HG03175 (cell line): ENCODE data around the gene BIN2.

Experiments
- ATAC-seq: cut with Tn5 transposase; IDR thresholded peaks from one replicate; pipeline ENCODE4 v1.9.1; 2021; ENCODE audit warnings: mild to moderate bottlenecking, moderate library complexity; ENCODE audit not compliant: unreplicated experiment

The BIN2 gene

GRCh38 chr12:51323966-51324895 is at the start of gene BIN2:
BIN2 (minus strand) TSS chr12:51324174; CDS start chr12:51324102, 72 bp downstream.
- peak; percentile 62 for ATAC-seq

DNA sequence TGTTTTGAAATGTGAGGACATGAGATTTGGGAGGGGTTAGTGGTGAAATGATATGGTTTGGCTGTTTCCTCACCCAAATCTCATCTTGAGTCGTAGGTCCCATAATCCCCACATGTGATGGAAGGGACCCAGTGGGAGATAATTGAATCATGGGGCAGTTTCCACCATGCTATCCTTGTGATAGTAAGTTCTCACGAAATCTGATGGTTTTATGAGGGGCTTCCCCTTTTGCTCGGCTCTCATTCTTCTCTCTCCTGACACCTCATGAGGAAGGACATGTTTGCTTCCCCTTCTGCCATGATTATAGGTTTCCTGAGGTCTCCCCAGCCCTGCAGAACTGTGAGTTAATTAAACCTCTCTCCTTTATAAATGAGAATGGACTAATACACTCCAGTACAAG is 49.2 kb upstream of the BIN2 start:
- no peak for ATAC-seq

GRCh38 chr12:51372021-51372420 is 48.0 kb upstream of the BIN2 start:
- no peak for ATAC-seq

- no peak for ATAC-seq
These were observed 47.5 kb upstream of the BIN2 start for GRCh38 chr12:51371295-51371953.

DNA sequence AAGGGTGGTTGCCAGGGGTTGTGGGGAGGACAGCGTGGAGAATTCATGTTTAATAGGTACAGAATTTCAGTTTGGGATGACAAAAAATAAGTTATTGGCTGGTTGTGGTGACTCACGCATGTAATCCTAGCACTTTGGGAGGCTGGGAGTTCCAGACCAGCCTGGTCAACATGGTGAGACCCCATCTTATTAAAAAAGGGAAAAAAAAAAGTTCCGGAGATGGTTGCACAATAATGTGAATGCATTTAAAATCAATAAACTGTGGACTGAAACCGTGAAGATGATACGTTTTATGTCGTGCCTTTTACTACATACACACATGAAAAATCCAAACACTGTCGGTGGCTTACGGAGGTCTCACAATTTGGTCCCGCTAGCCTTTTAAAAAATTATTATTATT is 46.7 kb upstream of the BIN2 start:
- ATAC-seq: no peak

DNA sequence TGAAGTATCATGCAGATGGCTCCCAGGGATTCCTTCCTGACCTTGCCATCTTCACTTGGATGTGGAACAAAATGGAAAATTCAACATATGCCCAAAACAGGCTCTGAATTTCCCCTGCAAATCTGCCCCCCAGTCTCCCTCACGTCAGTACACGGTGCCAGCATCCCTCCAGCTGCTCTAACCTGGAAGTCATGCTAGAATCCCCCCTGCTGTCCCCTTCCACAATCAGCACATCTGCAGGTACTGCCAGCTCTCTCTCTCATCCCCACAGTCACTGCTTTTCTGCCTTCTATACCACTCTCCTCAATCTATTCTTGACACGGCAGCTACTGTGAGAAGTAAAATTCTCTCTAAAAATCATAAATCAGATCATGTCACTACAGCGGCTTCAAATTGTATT is 45.6 kb upstream of the BIN2 start:
- ATAC-seq: no peak

DNA sequence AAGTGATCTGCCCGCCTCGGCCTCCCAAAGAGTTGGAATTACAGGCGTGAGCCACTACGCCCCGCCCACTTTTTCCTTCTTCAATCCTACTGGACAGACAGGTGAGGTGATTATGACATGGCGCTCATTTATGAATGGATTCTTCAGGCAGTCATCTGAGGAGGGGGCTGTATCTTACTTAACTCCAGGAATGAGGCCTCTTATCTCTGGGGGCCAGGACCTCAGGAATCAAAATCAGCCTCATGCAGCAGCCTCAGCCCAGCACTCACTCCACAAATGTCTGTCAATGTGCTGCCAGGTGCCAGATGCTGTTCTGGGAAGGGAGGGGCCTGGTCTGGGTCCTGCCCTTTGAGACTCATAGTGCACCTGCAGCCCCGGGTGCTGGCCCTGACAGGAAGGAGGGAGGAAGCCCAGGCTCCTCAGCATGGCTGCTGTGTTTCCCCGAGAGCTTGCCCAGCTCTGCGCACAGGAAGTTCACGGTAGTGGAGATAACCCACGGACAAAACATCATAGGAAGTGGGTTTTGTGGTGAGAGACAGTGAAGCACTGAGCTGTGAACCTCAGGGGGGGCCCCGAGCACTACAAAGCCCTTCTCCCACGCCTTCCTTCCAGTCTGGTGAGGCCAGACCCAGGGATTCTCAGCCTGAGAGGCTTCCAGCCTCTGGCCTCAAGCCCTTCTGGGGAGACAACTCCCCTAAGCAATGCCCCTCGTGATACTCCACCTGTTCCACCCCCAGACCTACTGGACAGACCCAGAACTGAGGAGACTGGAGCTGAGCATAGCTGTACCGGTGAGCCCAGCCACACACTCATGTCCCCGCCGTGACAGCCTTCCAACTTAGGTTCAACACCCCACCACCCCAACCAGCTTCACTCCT is 44.9 kb upstream of the BIN2 start:
- ATAC-seq: peak; percentile 99

DNA sequence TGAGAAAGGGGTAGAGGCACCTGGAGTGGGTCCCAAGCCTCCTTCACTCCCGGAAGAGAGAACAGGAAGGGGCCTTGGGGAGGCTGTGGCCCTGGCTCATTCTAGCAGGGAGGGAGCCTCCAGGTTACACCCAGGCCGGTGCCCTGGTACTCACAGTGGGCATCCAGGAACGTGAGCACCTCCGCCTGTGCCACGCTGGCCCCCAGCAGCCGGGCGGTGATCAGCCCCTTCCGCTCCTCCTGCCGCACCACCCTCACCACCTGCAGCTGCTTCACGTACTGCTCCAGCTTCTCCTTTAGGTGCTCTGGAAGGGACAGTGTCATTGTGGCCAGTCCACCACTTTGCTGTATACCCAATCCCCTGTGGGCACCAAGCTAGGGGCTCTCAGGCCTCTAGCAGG is 41.3 kb upstream of the BIN2 start:
- no peak for ATAC-seq

DNA sequence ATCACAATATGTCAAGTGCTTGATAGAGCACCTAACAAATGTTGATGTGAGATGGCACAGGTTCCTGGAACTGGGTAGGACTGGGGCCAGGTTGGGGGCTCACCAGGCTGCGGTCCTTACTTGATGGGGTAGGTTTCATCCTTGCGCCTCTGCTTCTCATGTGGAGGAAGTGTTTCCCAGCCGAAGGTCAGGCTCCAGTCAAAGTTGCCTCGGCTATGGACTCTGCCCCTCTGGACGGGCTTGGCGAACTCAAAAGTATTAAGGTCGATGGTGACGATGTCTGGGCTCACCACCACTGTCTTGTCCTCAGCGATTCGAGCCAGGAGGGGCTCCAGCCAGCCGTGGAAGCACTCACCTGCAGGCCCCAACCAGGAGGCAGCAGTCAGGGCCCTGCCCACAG is 40.0 kb upstream of the BIN2 start:
- ATAC-seq: no peak

DNA sequence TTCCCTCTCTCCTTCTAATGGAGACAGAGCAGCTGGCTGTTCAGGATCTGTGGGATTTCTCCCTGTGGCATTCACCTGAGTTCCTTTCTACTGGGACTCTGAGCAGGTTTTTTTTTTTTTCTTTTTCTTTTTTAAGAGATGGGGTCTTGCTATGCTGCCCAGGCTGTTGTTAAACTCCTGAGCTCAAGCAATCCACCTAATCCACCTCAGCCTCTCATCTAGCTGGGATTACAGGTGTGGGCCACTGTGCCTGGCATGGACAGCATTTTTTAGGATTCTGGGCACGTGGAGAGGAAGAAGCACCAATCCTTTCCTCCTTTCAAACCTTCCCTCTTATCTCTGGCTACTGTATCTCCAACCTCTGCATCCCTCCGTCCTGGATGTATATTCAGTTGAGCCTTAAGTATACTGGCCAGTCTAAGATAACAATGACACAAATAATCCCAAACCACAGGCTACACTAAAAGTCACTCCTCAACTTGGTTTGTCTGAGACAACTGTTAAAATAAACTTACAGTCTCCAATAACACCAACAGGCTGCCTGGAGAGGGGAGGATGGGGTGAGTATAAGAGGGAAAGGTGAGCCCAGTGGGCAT is 38.9 kb upstream of the BIN2 start:
- ATAC-seq: no peak

DNA sequence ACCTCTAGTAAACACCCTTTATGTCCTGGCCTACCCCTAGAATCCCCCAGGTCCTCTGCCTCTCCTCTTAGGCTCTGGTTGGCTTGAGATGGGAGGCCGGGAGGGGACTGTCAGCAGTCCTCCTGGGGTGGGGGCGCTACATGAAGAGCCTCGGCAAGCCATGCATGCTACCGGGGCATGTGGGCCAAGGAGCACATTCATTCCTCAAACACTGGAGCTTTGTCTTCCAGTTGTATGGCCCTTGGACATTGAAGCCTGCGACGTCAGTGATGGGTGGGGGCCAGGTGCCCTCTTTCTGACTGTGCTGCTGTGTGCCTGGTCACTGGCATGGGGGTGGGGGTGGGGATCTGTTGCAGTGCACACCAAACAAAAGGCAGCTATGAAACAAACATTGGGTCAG is 38.3 kb upstream of the BIN2 start:
- no peak for ATAC-seq

DNA sequence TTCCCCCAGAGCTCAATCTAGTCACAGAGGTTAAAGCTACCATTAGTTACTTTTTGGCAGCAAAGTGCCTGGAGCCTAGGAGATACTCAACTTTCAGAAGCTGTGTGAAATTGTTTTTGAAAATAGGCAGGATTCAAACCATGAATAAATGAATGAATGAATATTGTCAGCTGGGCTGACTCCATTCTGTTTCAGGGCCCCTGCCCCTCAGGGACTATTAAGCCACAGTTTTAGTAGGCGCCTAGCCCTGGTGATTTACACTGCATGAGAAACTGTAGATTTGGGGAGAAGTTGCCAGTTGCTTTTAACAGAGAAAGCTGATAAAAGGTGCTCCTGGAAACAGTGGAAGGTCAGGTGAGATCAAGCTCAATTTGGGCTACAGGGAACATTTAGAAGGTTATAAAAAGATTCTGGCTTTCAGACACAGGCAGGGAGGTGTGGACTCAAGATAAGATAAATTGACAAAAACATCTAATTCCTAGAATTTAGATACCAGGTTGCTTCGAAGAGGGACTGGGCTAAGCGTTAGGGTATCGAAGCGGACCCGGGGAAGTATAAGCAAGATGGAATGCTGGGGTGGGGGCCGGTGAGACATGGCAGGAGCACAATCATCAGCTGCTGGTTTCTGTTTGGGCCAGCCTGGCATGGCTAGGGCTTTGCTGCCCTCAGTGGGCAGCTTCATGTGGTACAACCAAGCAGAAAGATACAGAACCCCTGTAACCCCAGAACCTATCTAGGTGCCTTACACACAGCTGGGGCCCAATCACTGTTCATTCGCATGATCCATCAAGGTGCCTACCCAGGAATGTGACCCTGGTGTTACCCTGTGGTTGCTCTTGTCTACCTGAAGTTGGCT is 37.4 kb upstream of the BIN2 start:
- ATAC-seq: no peak

- ATAC-seq: no peak
These were observed 36.3 kb upstream of the BIN2 start for GRCh38 chr12:51360315-51360714.

DNA sequence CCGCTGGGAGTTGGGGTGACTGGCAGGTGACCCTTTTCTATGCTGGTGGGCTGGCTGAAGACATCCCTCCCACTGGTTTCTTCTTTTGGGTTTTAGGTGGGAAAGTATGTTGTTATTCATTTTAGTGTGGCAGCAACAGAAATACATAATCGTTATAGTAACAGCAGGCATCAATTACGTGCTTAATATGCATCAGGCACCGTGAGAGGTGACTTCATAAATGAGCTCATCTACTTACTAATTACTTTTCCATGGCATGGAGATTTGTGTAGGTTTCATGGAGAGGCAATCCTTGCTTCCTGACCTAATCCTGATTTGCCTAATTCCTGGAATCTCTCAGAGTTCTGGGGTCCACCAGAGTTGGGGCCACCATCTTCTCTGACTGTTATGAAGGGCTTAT is 35.9 kb upstream of the BIN2 start:
- ATAC-seq: no peak

GRCh38 chr12:51358496-51358895 is 34.5 kb upstream of the BIN2 start:
- no peak for ATAC-seq

DNA sequence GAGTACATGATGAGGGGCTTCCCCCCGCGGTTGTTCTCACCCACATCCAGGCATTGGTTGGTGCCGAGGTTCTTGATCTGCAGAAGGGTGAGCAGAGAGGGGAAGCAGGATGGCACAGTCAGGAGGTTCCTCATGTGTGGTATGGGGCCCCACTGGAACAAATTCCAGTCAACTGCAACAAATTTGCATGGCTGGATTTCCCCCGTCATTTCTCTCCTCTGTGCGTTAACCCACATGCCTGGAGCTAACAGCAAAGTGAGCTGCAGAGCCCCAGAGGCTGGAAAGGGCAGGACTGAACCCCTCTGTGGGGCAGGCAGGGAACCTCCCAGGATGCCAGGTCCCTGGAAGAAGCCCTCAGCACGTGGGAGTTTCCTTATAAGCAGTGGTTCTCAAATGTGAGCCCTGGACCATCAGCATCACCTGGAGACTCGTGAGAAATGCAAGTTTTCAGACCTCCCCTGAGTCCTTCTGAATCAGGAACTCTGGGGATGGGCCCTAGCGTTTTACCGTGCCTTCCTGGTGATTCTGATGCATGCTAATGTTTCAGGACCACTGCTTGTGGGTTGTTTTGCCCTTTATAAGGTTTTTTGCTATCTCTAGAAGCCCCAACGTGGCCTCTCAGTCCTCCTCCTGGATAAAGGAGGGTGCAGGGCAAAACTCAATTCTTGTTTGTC is 33.5 kb upstream of the BIN2 start:
- ATAC-seq: no peak

GRCh38 chr12:51351913-51352532 is 28.0 kb upstream of the BIN2 start:
- no peak for ATAC-seq

DNA sequence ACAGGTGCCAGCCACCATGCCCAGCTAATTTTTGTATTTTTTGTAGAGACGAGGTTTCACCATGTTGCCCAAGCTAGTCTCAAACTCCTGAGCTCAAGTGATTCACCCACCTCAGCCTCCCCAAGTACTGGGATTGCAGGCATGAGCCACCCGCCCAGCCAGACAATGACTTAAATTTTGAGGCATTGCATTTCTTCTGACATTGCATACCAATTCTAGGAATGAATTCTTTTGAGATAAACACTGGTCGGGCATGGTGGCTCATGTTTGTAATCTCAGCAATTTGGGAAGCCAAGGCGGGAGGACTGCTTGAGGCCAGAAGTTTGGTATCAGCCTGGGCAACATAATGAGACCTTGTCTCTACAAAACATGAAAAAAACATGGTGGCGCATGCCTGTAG is 25.1 kb upstream of the BIN2 start:
- no peak for ATAC-seq

- no peak for ATAC-seq
These were observed 24.1 kb upstream of the BIN2 start for GRCh38 chr12:51348116-51348515.
